HepG2 (cell line): ENCODE data around the gene SLC29A1. TPM values are rescaled to one million over a fixed set of nuclear protein-coding genes. Genes with fewer than 3 reads are reported as not detected.

ENCODE experiments used
- BHLHE40 ChIP-seq: IDR thresholded peaks from 2 replicates; pipeline ENCODE4 v1.6.1; 2011; ENCODE audit warnings: low read length, improper control_type of control experiment
- CHD2 ChIP-seq: IDR thresholded peaks from 2 replicates; pipeline ENCODE4 v1.6.1; 2011; ENCODE audit warnings: low read depth, low read length, improper control_type of control experiment
- HMG20A ChIP-seq: IDR thresholded peaks from 2 replicates; pipeline ENCODE4 v1.6.1; 2016; ENCODE audit warnings: borderline replicate concordance
- PHF5A ChIP-seq: IDR thresholded peaks from one replicate; pipeline ENCODE4 v1.6.1; 2018; ENCODE audit warnings: low read depth, missing genetic modification reagents; ENCODE audit not compliant: unreplicated experiment
- PRMT3 ChIP-seq: sonication (generic); formaldehyde crosslinking; IDR thresholded peaks from 2 replicates; pipeline ENCODE4 v1.8.1; 2022; ENCODE audit warnings: low read depth, mild to moderate bottlenecking, moderate library complexity, missing genetic modification reagents, borderline replicate concordance
- RARA ChIP-seq: IDR thresholded peaks from 2 replicates; pipeline ENCODE4 v1.6.1; 2016; ENCODE audit warnings: missing genetic modification reagents, missing compliant biosample characterization
- RELA ChIP-seq: sonication (generic); formaldehyde crosslinking; IDR thresholded peaks from 2 replicates; pipeline ENCODE4 v1.4.0; 2020; ENCODE audit warnings: missing genetic modification reagents
- RFX5 ChIP-seq: IDR thresholded peaks from 2 replicates; pipeline ENCODE4 v1.6.1; 2011; ENCODE audit warnings: low read depth, low read length, improper control_type of control experiment
- RFXAP ChIP-seq: sonication (generic); formaldehyde crosslinking; IDR thresholded peaks from 2 replicates; pipeline ENCODE4 v1.4.0; 2020; ENCODE audit warnings: missing genetic modification reagents, borderline replicate concordance
- RXRB ChIP-seq: IDR thresholded peaks from 2 replicates; pipeline ENCODE4 v1.6.1; 2016; ENCODE audit warnings: borderline replicate concordance, missing genetic modification reagents, missing compliant biosample characterization
- SNAPC2 ChIP-seq: sonication (generic); formaldehyde crosslinking; IDR thresholded peaks from 2 replicates; pipeline ENCODE4 v1.8.1; 2022; ENCODE audit warnings: mild to moderate bottlenecking, missing genetic modification reagents
- SUZ12 ChIP-seq: fragments of 150-350 bp; IDR thresholded peaks from 2 replicates; pipeline ENCODE4 v1.6.1; 2014; ENCODE audit warnings: low read depth, low read length
- TCF12 ChIP-seq, 2 experiments: fragments of 450-650 bp in 1 of 2; sonication (generic) in 1 of 2; formaldehyde crosslinking in 1 of 2; IDR thresholded peaks; 2 replicates each; pipeline versions ENCODE4 v1.6.1 to v1.8.0; 2017 to 2022; ENCODE audit warnings: antibody characterized with exemption in 1 of 2, mild to moderate bottlenecking in 1 of 2, missing genetic modification reagents in 1 of 2, moderate library complexity in 1 of 2
- TOE1 ChIP-seq: sonication (generic); formaldehyde crosslinking; IDR thresholded peaks from 2 replicates; pipeline ENCODE4 v1.4.0; 2020; ENCODE audit warnings: mild to moderate bottlenecking, missing genetic modification reagents
- ZNF138 ChIP-seq: sonication (generic); formaldehyde crosslinking; IDR thresholded peaks from 2 replicates; pipeline ENCODE4 v1.5.0; 2020; ENCODE audit warnings: mild to moderate bottlenecking, low read depth, missing genetic modification reagents
- ZNF17 ChIP-seq: sonication (generic); formaldehyde crosslinking; IDR thresholded peaks from 2 replicates; pipeline ENCODE4 v1.5.0; 2020; ENCODE audit warnings: mild to moderate bottlenecking, missing genetic modification reagents
- ZNF251 ChIP-seq: sonication (generic); formaldehyde crosslinking; IDR thresholded peaks from 2 replicates; pipeline ENCODE4 v1.9.0; 2021; ENCODE audit warnings: mild to moderate bottlenecking, missing genetic modification reagents
- ZNF563 ChIP-seq: sonication (generic); formaldehyde crosslinking; IDR thresholded peaks from 2 replicates; pipeline ENCODE4 v1.8.0; 2022; ENCODE audit warnings: mild to moderate bottlenecking, moderate library complexity, missing genetic modification reagents
- ZNF615 ChIP-seq: sonication (generic); formaldehyde crosslinking; IDR thresholded peaks from 2 replicates; pipeline ENCODE4 v1.5.0; 2020; ENCODE audit warnings: mild to moderate bottlenecking, missing genetic modification reagents, borderline replicate concordance
- ZNF747 ChIP-seq: sonication (generic); formaldehyde crosslinking; IDR thresholded peaks from 2 replicates; pipeline ENCODE4 v1.8.1; 2023; ENCODE audit warnings: missing genetic modification reagents, mild to moderate bottlenecking, borderline replicate concordance
- polyA plus RNA-seq, 8 experiments: library from polyadenylated mRNA; depleted of rRNA in 3 of 8; stranded (reverse) in 7 of 8; unstranded in 1 of 8; fragments of >200 nt; fragmentation: Illumina TruSeq in 4 of 8; extraction: Trizol in 4 of 8; gene quantifications; 2 replicates each; pipeline versions ENCODE4 v1.2.1 to v1.2.3, GENCODE V29; 2011 to 2016; ENCODE audit warnings: low read depth in 4 of 8, missing spikeins in 1 of 8, mixed read lengths in 1 of 8; ENCODE audit not compliant: insufficient read depth in 1 of 8
- total RNA-seq, 5 experiments: library from RNA; depleted of rRNA; stranded (reverse); fragments of >200 nt; fragmentation: Illumina TruSeq; extraction: Trizol; gene quantifications; 2 replicates each; pipeline ENCODE4 v1.2.3, GENCODE V29; 2016; ENCODE audit warnings: low read depth in 1 of 5
- TF ChIP-seq, protein P1 (sequence below): sonication (generic); formaldehyde crosslinking; IDR thresholded peaks from 2 replicates; pipeline ENCODE4 v1.4.0; 2020; ENCODE audit warnings: missing genetic modification reagents, borderline replicate concordance
- TF ChIP-seq, protein P2 (sequence below): sonication (generic); formaldehyde crosslinking; IDR thresholded peaks from 2 replicates; pipeline ENCODE4 v1.8.0; 2022; ENCODE audit warnings: missing genetic modification reagents, mild to moderate bottlenecking, moderate library complexity, borderline replicate concordance
- TF ChIP-seq, protein P3 (sequence below): sonication (generic); formaldehyde crosslinking; IDR thresholded peaks from 2 replicates; pipeline ENCODE4 v1.5.1; 2020; ENCODE audit warnings: mild to moderate bottlenecking, missing genetic modification reagents, borderline replicate concordance

SLC29A1 gene
- total and polyA plus RNA-seq, 2 of the 13 experiments (the other 11 are each of a cell fraction or from before 2014, with no cell fraction given), result 43.2 to 106 TPM

DNA sequence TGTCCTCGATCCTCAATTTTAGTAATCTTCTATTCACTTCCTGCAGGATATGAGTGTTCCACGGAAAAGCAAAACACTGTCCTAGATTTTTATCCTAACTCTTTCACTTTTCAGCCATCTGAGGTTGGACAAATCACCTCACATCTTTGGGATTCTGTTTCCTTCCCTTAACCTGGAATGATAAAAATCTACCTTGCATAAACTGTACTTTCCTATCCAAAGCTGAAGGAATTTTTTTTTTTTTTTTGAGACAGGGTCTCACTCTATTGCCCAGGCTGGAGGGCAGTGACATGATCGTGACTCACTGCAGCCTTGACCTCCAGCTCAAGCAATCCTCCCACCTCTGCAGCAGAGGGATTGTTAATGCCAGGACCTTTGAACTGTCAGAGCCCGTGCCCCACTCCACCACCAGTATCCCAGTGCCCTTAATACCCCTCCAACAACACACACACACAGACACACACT is 44.3 kb upstream of the SLC29A1 start (continued):
- TF ChIP-seq TCF12 (IDR thresholded peaks at IDR 0.05) (no peak), TCF12 (CRISPR knock-in tag; IDR thresholded peaks at IDR 0.05) (no peak), TOE1 (CRISPR knock-in tag) (no peak), RFXAP (CRISPR knock-in tag) (no peak), ZNF251 (CRISPR knock-in tag) (no peak), SUZ12 (no peak), RFX5 (no peak), ZNF615 (CRISPR knock-in tag) (no peak), BHLHE40 (peak; percentile 69), ZNF747 (no peak), RXRB (peak; percentile 64; the same call in 1 of the 2 replicates), HMG20A (no peak; the same call in 1 of the 2 replicates), RARA (CRISPR knock-in tag) (peak; percentile 83), ZNF563 (CRISPR knock-in tag) (no peak), PRMT3 (CRISPR knock-in tag) (no peak), RELA (no peak), SNAPC2 (CRISPR knock-in tag) (no peak), ZNF138 (no peak), CHD2 (no peak), ZNF17 (no peak), PHF5A (CRISPR knock-in tag) (no peak)
- TF ChIP-seq, protein P1, sequence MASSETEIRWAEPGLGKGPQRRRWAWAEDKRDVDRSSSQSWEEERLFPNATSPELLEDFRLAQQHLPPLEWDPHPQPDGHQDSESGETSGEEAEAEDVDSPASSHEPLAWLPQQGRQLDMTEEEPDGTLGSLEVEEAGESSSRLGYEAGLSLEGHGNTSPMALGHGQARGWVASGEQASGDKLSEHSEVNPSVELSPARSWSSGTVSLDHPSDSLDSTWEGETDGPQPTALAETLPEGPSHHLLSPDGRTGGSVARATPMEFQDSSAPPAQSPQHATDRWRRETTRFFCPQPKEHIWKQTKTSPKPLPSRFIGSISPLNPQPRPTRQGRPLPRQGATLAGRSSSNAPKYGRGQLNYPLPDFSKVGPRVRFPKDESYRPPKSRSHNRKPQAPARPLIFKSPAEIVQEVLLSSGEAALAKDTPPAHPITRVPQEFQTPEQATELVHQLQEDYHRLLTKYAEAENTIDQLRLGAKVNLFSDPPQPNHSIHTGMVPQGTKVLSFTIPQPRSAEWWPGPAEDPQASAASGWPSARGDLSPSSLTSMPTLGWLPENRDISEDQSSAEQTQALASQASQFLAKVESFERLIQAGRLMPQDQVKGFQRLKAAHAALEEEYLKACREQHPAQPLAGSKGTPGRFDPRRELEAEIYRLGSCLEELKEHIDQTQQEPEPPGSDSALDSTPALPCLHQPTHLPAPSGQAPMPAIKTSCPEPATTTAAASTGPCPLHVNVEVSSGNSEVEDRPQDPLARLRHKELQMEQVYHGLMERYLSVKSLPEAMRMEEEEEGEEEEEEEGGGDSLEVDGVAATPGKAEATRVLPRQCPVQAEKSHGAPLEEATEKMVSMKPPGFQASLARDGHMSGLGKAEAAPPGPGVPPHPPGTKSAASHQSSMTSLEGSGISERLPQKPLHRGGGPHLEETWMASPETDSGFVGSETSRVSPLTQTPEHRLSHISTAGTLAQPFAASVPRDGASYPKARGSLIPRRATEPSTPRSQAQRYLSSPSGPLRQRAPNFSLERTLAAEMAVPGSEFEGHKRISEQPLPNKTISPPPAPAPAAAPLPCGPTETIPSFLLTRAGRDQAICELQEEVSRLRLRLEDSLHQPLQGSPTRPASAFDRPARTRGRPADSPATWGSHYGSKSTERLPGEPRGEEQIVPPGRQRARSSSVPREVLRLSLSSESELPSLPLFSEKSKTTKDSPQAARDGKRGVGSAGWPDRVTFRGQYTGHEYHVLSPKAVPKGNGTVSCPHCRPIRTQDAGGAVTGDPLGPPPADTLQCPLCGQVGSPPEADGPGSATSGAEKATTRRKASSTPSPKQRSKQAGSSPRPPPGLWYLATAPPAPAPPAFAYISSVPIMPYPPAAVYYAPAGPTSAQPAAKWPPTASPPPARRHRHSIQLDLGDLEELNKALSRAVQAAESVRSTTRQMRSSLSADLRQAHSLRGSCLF, result no peak
- TF ChIP-seq, protein P2, sequence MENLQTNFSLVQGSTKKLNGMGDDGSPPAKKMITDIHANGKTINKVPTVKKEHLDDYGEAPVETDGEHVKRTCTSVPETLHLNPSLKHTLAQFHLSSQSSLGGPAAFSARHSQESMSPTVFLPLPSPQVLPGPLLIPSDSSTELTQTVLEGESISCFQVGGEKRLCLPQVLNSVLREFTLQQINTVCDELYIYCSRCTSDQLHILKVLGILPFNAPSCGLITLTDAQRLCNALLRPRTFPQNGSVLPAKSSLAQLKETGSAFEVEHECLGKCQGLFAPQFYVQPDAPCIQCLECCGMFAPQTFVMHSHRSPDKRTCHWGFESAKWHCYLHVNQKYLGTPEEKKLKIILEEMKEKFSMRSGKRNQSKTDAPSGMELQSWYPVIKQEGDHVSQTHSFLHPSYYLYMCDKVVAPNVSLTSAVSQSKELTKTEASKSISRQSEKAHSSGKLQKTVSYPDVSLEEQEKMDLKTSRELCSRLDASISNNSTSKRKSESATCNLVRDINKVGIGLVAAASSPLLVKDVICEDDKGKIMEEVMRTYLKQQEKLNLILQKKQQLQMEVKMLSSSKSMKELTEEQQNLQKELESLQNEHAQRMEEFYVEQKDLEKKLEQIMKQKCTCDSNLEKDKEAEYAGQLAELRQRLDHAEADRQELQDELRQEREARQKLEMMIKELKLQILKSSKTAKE, result no peak; the same call in 1 of the 2 replicates
- TF ChIP-seq, protein P3, sequence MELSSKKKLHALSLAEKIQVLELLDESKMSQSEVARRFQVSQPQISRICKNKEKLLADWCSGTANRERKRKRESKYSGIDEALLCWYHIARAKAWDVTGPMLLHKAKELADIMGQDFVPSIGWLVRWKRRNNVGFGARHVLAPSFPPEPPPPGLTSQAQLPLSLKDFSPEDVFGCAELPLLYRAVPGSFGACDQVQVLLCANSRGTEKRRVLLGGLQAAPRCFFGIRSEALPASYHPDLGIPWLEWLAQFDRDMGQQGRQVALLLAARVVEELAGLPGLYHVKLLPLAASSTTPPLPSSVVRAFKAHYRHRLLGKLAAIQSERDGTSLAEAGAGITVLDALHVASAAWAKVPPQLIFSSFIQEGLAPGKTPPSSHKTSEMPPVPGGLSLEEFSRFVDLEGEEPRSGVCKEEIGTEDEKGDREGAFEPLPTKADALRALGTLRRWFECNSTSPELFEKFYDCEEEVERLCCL, result no peak
